GDM1 (cell line): ENCODE results near the gene STAT6.
"Not testable (repeated sequence)": the region's sequence is repeated elsewhere in the genome, so short reads cannot be mapped to it uniquely, and the experiment has no call there.

Experiments
- DNase-seq: peaks from one replicate; lab custom pipeline; 2025; lab: John Stamatoyannopoulos, UW

The STAT6 gene

GRCh38 chr12:57126061-57126460 is 14.9 kb upstream of the STAT6 start:
- DNase-seq = no peak

GRCh38 chr12:57124261-57124877 is 13.2 kb upstream of the STAT6 start:
- peak; percentile 58 for DNase-seq

DNA sequence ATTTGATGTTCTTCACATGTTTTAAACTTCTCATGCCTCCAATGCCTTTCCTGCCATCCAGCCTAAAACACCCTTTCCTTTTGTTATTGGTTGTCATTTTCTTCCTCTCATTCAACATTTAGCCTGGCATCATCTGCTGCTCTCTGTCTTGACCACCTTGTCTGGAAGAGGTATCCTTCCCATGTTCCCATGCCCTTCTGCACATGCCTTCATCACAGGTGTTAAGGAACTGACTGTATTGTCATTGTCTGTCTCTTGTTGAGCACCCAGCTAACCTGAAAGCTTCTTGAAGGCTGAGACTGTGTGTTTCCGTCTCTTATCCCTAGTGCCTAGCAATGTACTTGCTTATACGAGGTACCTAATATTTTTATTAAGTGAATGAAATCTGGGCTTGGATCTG is 12.7 kb upstream of the STAT6 start:
- no peak for DNase-seq

DNA sequence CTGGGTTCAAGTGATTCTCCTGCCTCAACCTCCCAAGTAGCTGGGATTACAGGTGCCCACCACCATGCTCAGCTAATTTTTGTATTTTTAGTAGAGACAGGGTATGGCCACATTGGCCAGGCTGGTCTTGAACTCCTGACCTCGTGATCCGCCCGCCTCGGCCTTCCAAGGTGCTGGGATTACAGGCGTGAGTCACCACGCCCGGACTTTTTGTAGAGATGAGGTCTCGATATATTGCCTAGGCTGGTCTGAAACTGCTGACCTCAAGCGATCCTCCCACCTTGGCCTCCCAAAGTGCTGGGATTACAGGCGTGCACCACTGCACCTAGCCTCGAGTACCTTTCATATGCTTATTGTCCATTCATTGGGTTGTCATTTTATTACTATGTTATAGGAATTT is 9.6 kb upstream of the STAT6 start:
- not testable (repeated sequence) for DNase-seq

DNA sequence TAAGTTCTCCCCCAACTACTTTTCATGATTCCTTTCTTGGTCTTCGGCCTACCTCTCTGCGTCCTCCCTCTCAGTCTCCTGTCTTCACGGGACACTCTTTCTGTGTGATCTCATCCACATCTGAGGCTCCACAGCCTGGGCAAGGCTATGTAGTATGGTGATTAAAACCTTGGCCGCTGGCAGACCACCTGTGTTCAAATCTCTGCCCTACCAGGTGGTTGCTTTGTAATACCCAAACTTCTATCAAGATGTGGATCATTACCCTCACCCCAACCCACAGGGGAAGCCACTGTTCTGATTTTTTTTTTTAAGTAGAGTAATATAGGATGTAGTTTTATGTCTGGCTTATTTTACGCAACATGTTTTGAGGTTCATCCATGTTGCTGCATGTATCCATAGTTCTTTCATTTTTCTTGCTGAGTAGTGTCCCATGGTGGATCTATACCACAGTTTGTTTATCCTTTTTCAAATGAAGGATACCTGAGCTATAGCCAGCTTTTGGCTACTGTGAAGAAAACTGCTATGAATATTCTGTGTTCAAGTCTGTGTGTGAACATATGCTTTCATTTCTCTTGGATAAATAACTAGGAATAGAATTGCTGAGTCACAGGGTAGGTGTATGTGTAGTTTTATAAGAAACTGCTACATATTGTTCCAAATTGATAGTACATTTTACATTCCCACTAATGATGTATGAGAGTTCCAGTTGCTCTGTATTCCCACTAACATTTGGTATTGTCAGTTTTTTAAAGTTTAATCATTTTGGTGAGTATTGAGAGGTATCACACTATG is 8.3 kb upstream of the STAT6 start:
- DNase-seq = no peak

DNA sequence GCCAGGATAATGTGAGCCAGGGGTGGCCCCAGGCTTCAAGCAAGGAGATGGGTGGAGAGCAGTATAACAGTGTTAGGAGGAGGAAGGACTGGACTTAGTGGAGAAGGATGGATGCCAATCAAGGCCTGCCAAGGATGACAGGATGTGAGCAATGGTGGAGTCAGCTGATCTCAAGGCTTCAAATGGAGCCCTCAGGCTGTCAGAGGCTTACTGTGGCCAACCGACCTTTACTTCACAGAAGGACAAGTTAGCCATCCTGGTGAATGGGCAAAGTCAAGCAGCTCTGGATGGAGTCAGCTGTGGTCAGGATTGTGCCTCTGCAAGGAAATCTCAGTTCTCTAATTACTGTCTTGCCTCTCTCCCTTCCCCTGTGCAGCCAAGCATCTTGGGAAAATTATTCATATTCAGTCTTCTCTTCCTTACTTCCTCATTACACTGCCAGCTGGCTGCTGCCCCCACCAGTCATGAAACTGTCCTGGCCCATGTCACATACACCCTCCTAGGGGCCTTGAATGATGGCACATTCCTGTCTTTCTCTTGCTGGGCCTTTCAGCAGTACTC is 7.6 kb upstream of the STAT6 start:
- DNase-seq = peak; percentile 21

- no peak for DNase-seq
Observed at GRCh38 chr12:57116580-57117281, 5.6 kb upstream of the STAT6 start.

DNA sequence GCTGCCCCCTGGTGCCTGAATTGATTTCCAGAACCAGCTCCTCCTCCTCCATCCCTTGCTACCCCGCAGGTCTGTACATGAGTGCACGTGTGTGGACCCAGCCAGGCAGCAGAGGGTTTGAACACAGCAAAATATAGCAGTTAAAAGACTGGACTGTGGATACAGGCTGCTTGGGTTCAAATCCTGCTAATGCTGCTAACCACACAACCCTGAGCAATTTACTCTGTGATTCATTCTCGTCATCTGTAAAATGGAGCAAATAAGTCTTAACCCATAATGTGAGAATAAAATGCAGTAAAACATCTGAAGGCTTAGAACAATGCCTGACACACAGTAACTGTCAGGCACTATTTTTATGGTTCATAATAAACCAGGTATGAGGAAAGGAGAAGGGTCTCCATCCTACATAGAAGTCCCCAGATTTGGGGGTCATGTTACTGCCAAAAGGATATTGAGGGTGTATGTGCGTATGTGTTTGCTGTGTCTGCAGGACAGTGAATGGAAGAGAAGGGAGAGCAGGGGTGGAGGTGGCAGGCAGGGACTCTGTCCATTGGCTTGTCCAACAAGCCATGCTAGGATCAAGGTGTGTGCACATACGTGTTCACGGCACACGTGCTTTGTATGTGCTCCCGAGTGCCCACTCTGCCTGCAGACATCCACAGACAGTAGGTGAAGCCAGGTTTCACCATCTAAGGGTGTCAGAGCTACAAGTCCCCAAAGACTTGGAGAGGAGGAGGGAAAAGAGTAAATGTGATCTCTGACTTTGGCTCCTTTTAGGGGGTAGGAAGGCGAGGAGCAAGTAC is 1.5 kb upstream of the STAT6 start:
- no peak for DNase-seq

- peak; percentile 27 for DNase-seq
Observed at GRCh38 chr12:57110104-57111030, 795 bp downstream of the STAT6 start.

GRCh38 chr12:57109207-57110103 is 1.7 kb downstream of the STAT6 start:
- DNase-seq = no peak

GRCh38 chr12:57107456-57108155 is 3.6 kb downstream of the STAT6 start:
- no peak for DNase-seq

GRCh38 chr12:57106021-57106708 is 5.0 kb downstream of the STAT6 start:
- DNase-seq = no peak

- DNase-seq = no peak
Observed at GRCh38 chr12:57105011-57105753, 6.0 kb downstream of the STAT6 start.

GRCh38 chr12:57104292-57104910 is 6.8 kb downstream of the STAT6 start:
- DNase-seq = no peak

DNA sequence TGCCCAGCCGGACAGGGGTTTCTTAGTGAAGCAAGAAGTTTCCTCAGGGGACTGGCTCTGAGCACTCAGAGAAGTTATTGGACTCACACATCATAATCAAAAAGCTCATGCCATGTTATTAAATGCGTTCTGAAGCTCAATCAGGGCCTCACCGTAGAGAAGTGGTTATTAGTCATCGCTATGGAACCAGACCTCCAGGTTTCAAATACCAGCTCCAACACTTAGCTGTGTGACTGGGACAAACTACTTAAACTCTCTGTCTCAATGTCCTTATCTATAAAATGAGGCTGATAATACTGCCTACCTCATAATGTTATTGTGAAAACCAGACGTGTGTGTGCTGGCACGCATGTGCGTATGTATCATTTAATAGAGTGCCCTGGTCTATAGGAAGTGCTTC is 7.3 kb downstream of the STAT6 start:
- no peak for DNase-seq

DNA sequence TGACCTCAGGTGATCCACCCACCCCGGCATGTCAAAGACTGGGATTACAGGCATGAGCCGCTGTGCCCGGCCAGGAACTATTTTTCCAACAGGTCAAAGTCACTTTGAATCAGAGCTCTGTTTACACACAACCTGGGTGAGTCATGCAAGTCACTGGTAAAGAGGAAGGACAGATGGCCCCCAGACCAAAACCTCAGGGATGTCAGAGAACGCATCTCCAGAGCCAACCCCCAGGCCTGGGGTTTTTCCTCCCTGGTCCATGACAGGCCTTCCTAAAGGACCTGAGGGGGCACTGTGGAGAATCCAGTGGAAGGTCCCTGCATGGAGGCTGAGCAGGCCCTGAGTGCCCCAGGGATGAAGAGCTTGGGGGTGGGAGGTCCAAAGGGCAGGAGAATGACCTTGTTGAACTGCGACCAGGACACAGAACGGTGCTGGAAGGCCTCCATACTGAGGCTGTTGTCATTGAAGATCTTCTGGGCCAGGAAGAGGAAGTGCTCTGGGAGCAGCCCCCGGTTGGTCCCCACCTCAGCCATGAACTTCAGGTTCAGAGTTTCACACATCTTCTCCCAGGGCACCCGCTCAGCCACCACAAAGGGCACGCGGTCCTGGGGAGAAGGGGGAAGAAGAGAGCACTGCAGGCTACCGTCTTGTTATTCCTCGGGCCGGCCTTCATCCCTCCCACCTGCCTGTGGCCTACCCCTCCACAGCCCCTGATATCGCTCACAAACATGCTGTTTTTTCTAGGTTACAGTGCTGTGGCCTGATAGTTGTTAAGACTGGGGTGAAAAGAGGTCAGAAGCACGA is 9.1 kb downstream of the STAT6 start:
- DNase-seq = peak; percentile 11

DNA sequence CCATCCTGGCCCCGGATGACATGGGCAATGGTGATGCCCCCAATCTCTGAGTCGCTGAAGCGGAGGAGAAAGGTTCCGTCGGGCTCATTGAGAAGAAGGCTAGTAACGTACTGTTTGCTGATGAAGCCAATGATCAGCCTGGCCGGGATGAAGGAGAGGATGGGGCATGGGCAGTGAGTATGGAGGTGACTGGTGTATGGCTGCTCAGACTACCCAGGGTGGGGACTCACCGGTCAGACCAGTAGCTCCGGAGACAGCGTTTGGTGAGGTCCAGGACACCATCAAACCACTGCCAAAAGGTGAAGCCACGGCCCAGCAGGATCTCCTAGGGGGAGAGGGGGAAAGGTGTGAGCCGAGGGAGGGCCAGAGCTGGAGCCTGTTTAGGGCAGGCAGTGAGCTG is 11.4 kb downstream of the STAT6 start:
- DNase-seq = no peak
